HG03280 (cell line): ENCODE measurements around the gene WDR7.

Source experiments
- ATAC-seq: cut with Tn5 transposase; IDR thresholded peaks from one replicate; pipeline ENCODE4 v1.9.1; 2021; ENCODE audit warnings: mild to moderate bottlenecking, moderate library complexity; ENCODE audit not compliant: unreplicated experiment

Gene WDR7

DNA sequence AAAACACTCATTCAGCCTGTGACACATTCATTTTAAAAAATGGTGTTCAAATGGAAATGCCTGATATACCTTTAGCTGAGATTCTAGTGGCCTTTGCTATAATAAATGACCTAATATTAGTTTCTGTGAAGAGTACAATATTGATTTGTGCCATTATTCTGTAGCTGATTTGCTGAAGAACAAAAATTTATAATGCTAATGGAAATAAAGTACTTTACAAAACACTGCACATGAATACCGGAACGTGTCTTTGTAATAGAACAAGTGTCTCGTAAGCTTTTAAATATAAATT, 138.7 kb downstream of the WDR7 start:
- ATAC-seq, result no peak

- ATAC-seq, result no peak
Measured at GRCh38 chr18:56795381-56795780, 144.2 kb downstream of the WDR7 start.

- ATAC-seq, result no peak
Measured at GRCh38 chr18:56799756-56800155, 148.6 kb downstream of the WDR7 start.

DNA sequence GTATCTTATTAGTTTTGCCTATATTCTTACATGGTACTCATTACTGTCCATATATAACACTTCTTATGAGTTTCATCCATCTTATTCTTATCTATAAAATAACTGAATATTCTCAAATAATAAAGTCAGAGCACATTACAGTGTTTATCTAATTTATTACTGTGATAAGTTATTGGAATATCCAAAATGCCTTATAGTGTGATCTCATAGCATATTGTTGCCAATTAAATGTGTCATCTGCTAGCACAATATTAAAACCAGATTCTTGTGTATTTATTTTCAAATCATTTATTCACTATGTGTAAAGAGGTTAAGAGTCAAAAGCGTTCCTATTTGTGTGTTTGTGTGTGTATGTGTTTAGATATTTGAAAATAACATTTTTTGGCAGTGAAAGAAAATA, 151.9 kb downstream of the WDR7 start:
- no peak for ATAC-seq

DNA sequence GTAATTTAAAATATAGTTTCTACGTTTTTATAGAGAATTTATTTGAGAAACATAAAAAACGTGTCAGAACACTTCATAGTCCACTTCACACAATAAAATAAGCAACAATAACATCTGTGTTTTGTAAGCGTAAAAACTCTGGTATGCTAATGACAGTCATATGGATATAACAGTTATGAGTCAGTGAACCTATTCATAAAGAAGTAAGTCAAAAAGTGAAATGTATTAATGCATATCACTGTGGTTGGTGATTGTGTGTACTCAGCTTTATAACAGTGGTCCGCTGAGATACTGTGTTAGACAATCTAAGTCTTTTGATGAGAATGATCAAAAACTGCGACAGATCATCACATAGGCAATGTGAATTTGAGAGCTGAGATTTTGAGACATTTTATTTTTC, 153.2 kb downstream of the WDR7 start:
- ATAC-seq, result no peak

DNA sequence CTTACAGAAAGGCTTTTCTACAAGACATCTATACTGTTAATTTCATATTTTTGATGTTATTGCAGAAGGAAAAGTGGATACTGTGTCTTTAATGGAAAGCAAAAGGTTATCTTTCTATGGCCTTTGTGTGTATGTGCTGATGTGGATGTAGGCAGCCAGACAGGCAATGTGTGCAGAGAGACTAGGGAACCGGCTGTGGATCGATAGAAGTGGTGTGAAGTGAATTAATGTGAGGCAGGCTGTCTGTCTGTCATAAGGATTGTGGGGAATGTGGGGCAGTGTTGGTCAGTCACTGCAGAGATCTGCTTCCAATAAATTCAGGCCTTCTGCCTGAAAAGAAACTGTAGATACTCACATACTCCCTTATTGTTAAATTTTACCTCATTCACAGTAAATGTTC, 156.7 kb downstream of the WDR7 start:
- ATAC-seq, result no peak

- ATAC-seq, result no peak
Measured at GRCh38 chr18:56812674-56813073, 161.5 kb downstream of the WDR7 start.

DNA sequence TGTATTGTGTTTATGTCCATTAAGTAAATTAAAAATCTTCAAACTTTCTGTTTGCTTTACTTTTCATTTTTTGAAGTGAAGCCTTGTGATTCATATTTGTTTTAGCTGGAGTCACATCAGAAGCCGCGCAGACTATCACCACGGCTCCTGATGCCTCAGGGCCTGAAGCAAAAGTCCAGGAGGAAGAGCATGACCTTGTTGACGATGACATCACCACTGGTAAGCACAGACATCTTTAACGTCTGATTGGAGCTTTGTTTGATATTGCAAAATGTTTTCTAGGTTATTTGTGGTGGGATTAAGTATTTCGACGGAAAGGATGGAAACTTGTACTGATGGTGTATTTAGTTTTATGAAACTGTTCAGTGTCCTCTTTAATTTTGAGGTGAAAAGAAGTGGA, 164.8 kb downstream of the WDR7 start:
- ATAC-seq, result no peak

GRCh38 chr18:56823986-56824565, 172.9 kb downstream of the WDR7 start:
- no peak for ATAC-seq

- ATAC-seq, result no peak
Measured at GRCh38 chr18:56825321-56825720, 174.2 kb downstream of the WDR7 start.

DNA sequence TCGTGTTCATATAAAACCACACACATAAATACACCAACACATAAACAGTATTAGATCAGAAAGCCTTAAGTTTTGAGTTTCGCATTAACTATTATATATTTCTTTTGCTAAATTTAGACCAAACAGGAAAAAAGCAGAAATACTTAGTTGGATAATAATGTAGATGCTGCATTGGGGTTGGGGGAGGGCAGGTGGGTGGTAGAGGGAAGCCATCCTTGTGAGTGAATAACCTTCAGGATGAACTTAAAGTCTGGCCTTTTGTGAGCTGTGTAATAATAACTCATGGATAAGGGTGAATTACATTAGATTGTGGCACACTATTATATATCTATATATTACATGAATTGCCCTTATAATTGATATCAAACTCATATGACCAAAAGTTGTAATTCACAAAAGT, 174.7 kb downstream of the WDR7 start:
- no peak for ATAC-seq

DNA sequence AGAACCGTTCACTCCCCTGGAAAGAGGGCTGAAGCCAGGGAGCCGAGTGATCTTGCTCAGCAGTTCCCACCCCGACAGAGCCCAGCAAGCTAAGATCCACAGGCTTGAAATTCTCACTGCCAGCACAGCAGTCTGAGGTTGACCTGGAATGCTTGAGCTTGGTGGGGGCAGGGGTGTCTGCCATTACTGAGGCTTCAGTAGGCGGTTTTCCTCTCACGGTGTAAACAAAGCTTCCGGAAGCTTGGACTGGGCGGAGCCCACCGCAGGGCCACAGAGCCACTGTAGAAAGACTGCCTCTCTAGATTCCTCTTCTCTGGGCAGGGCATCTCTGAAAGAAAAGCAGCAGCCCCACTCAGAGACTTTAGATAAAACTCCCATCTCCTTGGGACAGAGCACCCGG, 180.8 kb downstream of the WDR7 start:
- ATAC-seq, result no peak

DNA sequence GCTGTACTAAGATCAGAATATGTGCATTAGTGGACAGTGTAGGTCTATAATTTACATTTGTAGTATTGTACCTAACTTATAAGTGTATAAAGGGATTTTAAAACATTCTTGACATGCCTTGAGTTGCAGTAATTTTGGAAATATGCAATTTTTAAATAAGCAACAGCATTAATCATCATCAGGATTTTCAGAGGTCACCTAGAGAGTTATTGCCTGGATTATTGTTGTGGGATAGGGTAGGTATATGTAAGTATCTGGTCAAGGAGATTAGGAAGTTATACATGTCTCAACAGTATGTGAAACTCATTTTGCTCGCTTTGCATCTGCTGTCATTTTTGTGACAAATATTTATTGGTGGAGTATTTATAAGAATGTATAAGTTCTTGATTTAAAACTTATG, 184.2 kb downstream of the WDR7 start:
- no peak for ATAC-seq

GRCh38 chr18:56836173-56836572, 185.0 kb downstream of the WDR7 start:
- no peak for ATAC-seq

DNA sequence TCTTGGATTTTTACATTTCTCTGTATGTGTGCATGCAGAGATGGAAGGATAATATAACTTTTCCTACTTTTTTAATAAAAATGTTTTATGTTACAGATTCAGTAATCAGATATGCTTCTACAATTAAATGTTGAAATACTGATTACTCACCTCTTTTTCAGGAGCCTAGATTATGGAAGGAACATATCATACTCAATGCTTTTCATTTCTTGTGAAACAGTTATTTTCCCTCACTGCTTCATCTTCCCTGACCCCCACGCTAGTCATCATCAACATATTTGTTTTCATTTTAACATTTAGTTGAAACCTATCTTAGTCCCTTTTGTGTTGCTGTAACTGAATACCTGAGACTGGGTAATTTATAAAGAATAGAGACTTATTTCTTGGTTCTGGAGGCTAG, 190.7 kb downstream of the WDR7 start:
- ATAC-seq, result no peak

DNA sequence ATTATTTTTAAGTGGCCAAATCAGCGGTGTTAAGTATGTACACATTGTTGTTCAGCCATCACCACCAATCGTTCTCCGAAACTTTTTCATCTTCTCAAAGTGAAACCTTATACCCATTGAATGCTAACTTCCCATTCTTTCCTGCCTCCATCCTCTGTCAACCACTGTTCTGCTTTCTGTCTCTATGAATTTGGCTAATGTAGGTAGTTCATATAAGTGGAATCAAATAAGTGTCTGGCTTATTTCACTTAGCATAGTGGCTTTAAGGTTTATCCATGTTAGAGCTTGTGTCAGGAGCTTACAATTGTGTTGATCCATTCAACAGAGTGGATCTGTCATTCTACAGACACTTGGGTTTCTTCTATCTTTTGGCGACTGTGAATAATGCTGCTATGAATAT, 192.1 kb downstream of the WDR7 start:
- no peak for ATAC-seq

DNA sequence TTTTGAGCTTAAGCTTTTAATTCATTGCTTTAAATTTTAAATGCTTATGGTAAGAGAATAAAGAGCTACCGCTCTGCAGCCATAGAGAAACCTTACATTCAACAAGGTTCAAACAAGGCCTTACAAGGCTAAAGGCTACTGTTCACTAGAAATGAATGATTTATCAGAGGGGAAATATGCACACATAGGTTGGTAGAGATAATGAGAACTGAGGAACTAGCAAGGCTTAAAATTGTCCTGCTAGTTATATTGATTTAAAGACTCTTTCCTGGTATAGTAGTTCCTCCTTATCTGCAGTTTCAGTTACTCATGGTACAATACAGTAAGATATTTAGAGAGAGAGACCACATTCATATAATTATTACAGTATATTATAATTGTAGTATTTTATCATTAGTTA, 193.4 kb downstream of the WDR7 start:
- no peak for ATAC-seq

DNA sequence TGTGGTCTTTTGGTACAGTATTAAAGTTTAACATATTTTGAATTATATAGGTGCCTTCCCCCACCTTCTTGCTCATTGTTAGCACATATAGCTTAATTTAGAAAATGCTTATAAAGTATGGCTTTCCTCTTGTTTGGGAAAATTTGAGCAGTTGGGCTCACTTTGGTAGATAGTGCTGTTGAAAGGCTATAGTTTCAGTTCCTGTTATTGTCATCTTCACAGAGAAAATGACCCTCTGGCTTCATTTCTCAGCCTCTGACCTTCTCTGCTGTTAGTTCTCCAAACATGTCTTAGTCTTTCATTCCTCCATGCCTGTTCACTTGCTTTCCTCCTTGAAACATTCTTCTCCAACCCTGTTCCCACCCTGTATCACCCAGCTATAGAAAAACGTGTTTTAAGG, 200.6 kb downstream of the WDR7 start:
- ATAC-seq, result peak; percentile 86

DNA sequence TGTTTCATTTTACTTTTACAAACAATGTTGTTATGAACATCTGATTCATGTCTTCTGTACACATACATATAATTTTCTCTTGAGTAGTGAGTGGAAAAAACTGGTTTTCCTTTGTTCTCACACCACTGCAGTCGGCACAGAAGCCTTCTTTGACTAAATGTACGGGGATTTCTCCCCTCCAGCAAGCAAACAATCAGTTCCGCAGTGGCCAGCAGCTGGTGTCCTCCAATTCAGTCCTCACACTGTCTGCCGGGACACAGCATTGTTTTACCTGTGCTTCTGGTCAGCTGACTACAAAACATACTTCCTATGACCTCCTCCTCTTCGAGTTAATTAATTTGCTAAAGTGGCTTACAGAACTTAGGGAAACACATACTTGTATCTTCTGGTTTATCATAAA, 202.8 kb downstream of the WDR7 start:
- no peak for ATAC-seq

DNA sequence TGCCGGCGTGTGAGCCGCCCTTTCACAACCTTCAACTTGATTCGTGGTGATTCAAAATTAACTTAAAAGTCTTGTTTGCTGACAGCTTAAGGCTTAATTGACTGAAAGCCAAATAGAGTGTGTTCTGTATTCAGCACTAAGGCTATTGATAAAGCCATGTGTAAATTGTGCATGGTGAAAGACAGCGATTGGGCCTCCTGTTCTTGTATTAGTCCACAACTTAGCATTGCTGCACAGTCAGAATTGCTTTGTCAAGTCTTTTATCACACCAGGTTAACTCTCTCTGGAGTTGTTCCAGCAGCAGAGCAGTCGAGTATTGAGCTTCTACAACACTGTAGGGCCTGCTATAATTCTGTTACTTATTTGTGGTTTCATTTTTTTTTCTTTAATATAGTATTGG, 210.1 kb downstream of the WDR7 start:
- no peak for ATAC-seq

- peak; percentile 85 for ATAC-seq
Measured at GRCh38 chr18:56869189-56869777, 218.1 kb downstream of the WDR7 start.

DNA sequence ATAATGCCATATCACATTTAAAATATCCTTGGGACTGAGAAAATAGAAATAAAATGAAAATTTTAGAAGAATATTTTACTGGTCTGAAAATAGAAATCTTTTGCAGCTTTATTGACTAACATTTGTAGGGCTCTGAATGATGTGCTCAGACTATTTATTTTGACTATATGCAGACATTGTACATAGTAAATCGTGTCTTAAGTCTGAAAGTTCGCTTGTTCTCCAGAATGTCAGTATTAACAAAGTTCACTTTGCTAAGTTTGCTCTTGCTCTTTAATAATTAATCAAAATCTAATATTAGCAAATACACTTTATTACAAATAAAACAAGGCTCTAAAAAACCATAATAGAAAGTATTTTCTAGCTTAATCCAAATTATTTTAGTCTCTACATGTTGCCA, 219.8 kb downstream of the WDR7 start:
- no peak for ATAC-seq

- no peak for ATAC-seq
Measured at GRCh38 chr18:56872140-56872539, 221.0 kb downstream of the WDR7 start.
